ENCODE data around the gene FST.

FST gene

DNA sequence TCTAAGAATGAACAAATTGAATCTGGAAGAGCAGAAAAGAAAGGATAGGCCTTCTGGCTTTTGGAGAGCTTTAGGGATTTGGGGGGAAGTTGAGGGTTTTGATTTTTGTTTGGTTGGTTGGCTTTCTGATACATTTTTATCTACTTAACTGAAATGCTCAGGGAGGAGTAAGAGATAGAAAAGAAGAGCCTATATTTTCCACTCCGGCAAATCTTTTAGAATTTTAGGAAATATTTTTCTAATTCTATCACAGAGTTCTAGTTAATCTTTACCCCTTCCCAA is 25.8 kb upstream of the FST start:
- Histone ChIP-seq H2AFZ (ENCODE audit: low read depth, low read length, severe bottlenecking) (no peak overlapping the region), H3F3A (ENCODE audit: insufficient read depth) (no peaks in the 10 kb centered on the region), H3K79me2 (ENCODE audit: insufficient read depth, low read length) (no peaks in the 10 kb centered on the region), H3K27me3 (ENCODE audit: low read length) (no peaks in the 10 kb centered on the region), H3K36me3 (ENCODE audit: low read length) (no peaks in the 10 kb centered on the region), H3K4me3 (ENCODE audit: insufficient read depth, low read length, poor library complexity, severe bottlenecking) (no peak overlapping the region), H3K4me2 (ENCODE audit: low read depth, low read length, poor library complexity, severe bottlenecking) (no peak overlapping the region), H3K9ac (ENCODE audit: low read length) (no peak overlapping the region), H3K9me3 (ENCODE audit: insufficient read depth, low read length) (no peaks in the 10 kb centered on the region), H3K9me2 (replicated peaks; ENCODE audit: insufficient read depth, low read length) (no peaks in the 10 kb centered on the region), H3K27ac (ENCODE audit: low read depth, low read length) (no peak overlapping the region), H4K20me1 (ENCODE audit: low read depth, low read length) (no peaks in the 10 kb centered on the region)
- TF ChIP-seq, protein P1, sequence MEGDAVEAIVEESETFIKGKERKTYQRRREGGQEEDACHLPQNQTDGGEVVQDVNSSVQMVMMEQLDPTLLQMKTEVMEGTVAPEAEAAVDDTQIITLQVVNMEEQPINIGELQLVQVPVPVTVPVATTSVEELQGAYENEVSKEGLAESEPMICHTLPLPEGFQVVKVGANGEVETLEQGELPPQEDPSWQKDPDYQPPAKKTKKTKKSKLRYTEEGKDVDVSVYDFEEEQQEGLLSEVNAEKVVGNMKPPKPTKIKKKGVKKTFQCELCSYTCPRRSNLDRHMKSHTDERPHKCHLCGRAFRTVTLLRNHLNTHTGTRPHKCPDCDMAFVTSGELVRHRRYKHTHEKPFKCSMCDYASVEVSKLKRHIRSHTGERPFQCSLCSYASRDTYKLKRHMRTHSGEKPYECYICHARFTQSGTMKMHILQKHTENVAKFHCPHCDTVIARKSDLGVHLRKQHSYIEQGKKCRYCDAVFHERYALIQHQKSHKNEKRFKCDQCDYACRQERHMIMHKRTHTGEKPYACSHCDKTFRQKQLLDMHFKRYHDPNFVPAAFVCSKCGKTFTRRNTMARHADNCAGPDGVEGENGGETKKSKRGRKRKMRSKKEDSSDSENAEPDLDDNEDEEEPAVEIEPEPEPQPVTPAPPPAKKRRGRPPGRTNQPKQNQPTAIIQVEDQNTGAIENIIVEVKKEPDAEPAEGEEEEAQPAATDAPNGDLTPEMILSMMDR (IDR thresholded peaks at IDR 0.05; ENCODE audit: insufficient read depth, low read length, poor library complexity, severe bottlenecking): no peak
- TF ChIP-seq EZH2phosphoT487 (conservative IDR thresholded peaks at IDR 0.05; ENCODE audit: low read length): no peak

GRCh38 chr5:53456366-53456765 is 24.1 kb upstream of the FST start:
- Histone ChIP-seq H3K9me3 (ENCODE audit: insufficient read depth, low read length) (no peaks in the 10 kb centered on the region), H3K79me2 (ENCODE audit: insufficient read depth, low read length) (no peaks in the 10 kb centered on the region), H2AFZ (ENCODE audit: low read depth, low read length, severe bottlenecking) (no peak overlapping the region), H4K20me1 (ENCODE audit: low read depth, low read length) (no peaks in the 10 kb centered on the region), H3F3A (ENCODE audit: insufficient read depth) (no peaks in the 10 kb centered on the region), H3K4me3 (ENCODE audit: insufficient read depth, low read length, poor library complexity, severe bottlenecking) (no peak overlapping the region), H3K9me2 (replicated peaks; ENCODE audit: insufficient read depth, low read length) (no peaks in the 10 kb centered on the region), H3K27ac (ENCODE audit: low read depth, low read length) (no peak overlapping the region), H3K27me3 (ENCODE audit: low read length) (no peaks in the 10 kb centered on the region), H3K36me3 (ENCODE audit: low read length) (no peaks in the 10 kb centered on the region), H3K4me2 (ENCODE audit: low read depth, low read length, poor library complexity, severe bottlenecking) (no peak overlapping the region), H3K9ac (ENCODE audit: low read length) (no peak overlapping the region)
- no peak for TF ChIP-seq EZH2phosphoT487 (conservative IDR thresholded peaks at IDR 0.05; ENCODE audit: low read length)
- TF ChIP-seq, protein P1 (IDR thresholded peaks at IDR 0.05; ENCODE audit: insufficient read depth, low read length, poor library complexity, severe bottlenecking): no peak

DNA sequence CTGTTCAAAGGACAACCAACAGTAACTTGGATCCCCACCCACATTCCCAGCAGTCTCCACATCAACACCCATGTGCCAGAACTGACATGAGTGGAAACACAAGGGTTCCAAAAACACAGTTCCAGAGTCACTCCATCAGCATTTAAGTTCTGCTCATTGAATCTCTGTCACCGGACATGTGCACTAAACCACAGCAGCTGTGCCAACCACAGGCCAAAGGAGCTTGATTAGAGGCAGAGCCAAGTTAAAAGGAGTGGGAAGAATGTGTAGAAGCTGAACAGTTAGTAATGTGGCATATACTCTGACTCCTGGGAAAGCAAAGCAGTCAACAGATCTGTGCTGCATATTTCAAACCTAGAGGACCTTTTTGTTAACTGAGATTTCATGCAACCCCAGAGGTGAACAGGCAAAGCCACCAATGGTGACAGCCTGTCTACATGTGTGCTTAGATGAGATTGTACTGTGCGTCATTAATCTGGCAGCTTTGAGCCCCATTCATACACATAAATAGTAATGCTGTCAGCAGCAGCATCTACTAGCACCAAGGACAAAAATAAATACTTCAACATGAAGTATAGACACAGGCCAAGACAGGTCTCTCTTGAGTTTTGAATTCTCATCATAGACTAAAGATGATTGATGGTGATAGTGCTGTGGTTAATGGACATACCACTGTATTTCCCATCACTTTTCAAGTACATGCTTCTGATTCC is 16.4 kb upstream of the FST start:
- Histone ChIP-seq H3K27ac (ENCODE audit: low read depth, low read length) (no peak overlapping the region), H3K9me3 (ENCODE audit: insufficient read depth, low read length) (no peaks in the 10 kb centered on the region), H3K79me2 (ENCODE audit: insufficient read depth, low read length) (no peaks in the 10 kb centered on the region), H3K9ac (ENCODE audit: low read length) (no peak overlapping the region), H3K9me2 (replicated peaks; ENCODE audit: insufficient read depth, low read length) (no peaks in the 10 kb centered on the region), H3F3A (ENCODE audit: insufficient read depth) (no peaks in the 10 kb centered on the region), H3K4me3 (ENCODE audit: insufficient read depth, low read length, poor library complexity, severe bottlenecking) (no peak overlapping the region), H4K20me1 (ENCODE audit: low read depth, low read length) (no peaks in the 10 kb centered on the region), H3K4me2 (ENCODE audit: low read depth, low read length, poor library complexity, severe bottlenecking) (no peak overlapping the region), H3K27me3 (ENCODE audit: low read length) (no peaks in the 10 kb centered on the region), H2AFZ (ENCODE audit: low read depth, low read length, severe bottlenecking) (no peak overlapping the region), H3K36me3 (ENCODE audit: low read length) (no peaks in the 10 kb centered on the region)
- no peak for TF ChIP-seq EZH2phosphoT487 (conservative IDR thresholded peaks at IDR 0.05; ENCODE audit: low read length)
- TF ChIP-seq, protein P1 (IDR thresholded peaks at IDR 0.05; ENCODE audit: insufficient read depth, low read length, poor library complexity, severe bottlenecking): no peak
